ENCODE results near the gene CTNNA2.

GRCh38 chr2:80246534-80246933 is 733.7 kb downstream of the CTNNA2 start:
- TF ChIP-seq TAF1 (IDR thresholded peaks at IDR 0.05; ENCODE audit: borderline replicate concordance, insufficient read depth, low read length) (no peak), REST (IDR thresholded peaks at IDR 0.05; ENCODE audit: insufficient read depth in 1 of 2, low read depth in 2 of 2, low read length in 2 of 2) (no peak), POLR2AphosphoS5 (IDR thresholded peaks at IDR 0.05; ENCODE audit: low read depth, low read length) (no peak)
